ENCODE measurements around the gene TRIM27.
"Not testable (repeated sequence)": the region's sequence is repeated elsewhere in the genome, so short reads cannot be mapped to it uniquely, and the experiment has no call there.

TRIM27 gene

DNA sequence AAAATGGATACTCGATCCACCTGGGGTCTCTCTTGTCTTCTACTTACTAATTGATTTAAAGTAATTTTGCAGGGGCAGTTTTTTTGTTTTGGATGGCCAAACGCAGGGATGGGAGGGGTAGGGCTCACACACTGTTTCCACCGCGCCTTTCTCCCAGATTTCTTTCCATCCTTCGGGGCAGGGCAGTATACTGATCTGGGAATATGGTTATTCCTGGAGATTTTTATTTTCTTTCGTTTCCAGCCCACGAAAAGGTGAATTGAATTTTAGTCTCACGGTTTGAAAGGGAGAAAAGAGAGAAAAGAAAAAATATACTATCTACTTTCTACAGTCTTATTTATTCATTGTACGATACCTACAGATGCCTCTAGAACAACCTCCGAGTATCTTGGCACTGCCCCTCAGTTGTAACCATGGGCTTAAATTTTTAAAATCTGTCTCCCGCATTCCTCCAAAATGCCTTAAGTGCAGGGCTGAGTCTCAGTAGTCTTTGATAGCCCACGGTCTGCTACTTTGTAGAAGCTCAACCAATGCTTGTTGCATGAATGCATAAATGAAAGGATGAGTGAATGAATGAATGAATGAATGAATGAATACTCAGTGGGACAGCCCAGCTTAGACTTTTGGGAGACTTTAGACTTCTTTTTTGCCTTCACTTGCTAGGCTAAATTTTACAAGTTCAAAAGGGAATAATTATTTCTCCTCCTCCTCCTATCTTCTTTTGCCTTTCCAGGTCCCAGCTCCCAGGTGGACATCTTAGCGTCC, 18.1 kb upstream of the TRIM27 start:
- DNase-seq = peak; percentile 81

DNA sequence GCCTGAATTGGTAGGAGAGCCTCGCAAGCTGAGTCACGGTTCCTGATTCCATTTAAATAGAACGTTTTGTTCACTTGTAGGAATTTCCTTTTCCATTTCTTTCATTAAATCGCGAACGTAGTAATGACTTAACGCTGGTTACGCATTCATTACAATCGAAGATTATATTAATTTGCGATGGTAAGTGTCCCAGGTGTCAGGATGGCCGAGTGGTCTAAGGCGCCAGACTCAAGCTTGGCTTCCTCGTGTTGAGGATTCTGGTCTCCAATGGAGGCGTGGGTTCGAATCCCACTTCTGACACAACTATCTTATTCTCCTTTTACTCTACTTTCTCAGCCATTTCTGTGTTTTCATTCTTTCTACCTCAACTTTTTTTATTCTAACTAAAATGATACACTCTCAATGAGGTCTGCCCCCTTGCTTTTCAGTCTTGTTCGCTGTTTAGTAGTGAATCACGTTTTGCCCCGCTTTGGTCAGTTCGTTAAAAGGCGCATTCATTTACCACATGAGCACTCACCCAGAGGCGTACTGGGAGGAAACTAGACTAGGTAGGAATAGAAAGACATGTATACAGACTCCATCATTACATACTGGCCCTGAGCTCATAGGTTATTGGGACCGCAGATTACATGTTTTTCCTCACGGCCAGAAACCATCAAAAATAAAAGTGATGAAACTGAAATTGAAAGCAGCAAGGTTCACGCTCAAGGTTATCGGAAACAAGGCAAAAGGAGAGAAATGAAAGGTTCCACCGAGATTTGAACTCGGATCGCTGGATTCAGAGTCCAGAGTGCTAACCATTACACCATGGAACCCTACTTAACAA, 17.3 kb upstream of the TRIM27 start:
- DNase-seq = peak; percentile 75

DNA sequence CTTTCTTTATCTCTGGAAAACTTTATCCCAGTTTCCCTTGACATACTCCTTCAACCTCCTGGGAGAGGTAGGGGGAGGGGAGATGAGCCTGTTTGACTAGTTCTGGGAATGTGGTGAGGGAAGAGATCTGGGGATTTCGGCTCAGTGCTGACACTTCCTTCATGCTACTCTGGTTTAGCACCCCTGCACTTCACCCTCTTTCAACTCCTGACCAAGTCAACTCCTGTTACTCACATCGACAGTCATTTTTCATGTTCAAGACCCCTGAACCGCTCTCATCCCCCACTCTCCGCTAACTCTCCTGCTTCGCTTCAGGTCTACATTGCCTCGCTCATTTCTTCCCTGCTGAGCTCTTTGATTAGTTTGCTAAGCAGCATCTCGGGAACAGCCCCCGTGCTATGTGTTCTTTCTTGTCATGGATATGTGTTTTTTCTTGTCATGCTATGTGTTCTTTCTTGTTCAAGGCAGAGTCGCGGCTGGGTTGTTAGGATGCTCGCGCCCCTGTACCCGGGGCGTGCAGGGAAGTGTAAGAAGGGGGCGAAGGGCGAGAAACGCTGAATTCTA, 16.6 kb upstream of the TRIM27 start:
- DNase-seq = peak; percentile 49

DNA sequence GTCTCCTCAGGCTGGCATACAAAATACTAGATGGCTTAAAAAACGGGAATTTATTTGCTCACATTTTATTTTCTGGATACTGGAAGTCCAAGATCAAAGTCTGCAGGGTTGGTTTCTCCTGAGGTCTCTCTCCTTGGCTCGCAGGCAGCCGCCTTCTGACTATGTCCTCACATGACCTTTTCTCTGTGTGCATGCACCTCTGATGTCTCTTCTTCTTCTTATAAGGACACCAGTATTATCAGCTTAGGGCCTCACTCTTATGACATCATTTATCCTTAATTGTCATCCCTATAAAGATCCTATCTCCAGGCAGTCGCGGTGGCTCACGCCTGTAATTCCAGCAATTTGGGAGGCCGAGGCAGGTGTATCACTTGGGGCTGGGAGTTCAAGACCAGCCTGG, 9.3 kb upstream of the TRIM27 start:
- no peak for DNase-seq

DNA sequence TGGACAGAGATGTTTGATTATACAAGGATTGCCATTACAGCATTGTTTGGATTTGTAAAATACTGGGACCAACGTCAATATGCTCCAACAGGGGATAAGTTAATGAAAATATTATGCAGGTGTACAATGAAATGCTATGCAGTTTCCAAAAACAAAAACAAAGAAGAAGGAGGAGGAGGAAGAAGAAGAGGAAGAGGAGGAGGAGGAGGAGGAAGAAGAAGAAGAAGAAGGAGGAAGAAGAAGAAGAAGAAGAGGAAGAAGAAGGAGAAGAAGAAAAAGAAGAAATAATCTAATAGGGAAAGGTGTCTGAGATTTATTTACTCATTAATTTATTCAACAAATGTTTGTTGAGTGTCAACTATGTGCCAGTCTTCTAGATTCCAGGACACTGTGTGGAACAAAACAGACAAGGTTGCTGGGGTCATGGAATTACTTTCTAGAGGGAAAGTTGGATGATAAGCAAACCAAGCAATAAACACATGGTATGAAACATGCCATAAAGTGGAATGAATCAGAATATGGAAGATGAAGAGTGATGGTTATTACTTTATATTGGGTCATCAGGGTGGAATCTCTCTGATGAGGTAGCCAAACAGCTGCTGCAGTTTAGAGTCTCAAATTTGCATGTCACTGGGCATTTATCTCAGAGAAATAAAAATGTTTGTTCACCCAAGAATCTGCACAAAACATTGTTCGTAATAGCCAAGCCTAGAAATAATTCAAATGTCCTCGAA, 6.3 kb upstream of the TRIM27 start:
- no peak for DNase-seq

DNA sequence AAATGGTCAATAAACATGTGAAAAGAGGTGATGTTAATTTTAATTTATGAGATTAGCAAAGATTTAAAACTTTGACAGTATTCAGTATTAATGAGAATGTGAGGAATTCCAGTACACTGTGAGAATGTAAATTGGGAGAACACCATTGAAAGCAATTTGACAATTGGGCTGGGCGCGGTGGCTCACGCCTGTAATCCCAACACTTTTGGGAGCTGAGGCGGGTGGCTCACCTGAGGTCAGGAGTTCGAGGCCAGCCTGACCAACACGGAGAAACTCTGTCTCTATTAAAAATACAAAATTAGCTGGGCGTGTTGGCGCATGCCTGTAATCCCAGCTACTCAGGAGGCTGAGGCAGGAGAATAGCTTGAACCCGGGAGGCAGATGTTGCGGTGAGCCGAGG, 5.6 kb upstream of the TRIM27 start:
- DNase-seq = not testable (repeated sequence)

DNA sequence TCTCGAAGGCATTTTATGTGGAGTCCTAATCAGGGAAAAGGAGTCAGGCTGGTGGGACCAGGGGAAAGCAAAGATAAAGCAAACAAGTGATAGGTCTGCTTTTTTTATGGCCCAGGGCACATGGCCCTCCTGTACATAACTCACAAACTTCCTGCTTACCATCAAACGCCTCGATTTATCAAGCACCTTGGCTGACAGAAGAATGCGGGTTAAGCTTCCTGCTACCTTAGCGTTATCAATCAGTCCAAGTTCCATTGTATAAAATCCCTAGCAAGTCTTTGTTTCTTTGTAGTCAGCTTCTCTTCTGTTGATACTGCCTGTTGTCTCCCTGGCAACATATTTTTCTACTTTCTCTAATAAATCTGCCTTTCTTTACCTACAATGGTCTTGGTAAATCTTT, 4.1 kb upstream of the TRIM27 start:
- no peak for DNase-seq

DNA sequence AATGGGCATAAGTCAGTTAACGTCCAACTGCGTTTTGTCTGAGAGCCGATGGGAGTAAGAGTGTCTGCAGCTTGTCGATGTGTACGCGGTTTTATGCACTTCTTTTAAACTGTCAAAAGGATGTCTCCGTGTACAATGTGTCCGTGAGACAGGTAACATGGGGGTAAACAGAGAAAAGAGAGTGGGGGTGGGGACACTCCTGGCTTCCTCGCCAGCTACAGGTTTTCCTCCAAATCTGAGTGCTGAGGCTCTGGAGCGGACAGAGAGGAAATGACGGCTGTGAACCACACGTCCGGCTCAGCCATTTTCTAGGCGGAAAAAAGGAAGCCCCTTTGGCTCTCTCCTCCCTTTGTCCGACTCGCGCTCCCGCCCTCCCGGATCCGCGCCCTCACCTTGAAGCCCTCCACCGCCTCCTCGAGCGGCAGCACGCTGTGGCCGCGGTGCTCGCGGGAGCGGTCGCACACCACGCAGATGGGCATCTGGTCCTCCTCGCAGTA, 916 bp downstream of the TRIM27 start:
- peak; percentile 18 for DNase-seq

DNA sequence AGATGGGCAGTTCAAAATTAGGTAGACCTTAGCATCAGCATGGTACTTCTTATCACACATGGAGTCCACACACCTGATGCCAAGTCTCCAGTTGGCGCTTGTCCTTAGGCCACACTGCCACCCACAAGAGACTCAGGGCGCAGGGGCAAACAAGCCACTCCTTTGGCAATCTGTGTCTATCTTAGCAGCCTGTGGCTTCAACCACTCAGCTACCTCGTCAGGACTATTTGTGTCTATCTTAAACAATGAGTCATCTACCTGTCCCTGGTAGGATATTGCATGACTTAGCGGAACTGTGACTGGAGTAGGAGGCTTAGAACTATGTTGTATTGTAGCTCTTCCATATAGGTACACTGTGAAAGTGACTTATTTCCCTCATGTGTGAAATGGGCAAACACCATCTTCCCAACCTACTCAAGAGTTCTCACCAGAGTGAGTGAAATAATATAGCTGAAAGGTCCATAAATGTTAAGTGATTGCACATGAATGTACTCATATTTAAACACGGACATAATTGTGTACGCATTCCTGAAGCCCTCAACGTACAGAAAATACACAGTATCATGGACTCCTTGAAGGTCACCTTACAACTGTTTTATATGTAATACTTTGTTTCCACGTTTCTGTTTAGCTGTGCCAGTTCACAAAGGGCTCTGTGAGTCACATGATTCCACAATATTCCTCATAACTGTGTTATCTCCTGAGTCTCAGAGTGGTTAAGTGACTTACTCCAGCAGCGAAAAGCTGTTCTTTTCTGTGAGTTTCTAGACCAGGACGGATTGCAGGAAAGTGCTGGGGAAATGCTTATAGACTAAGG, 1.6 kb downstream of the TRIM27 start:
- no peak for DNase-seq

DNA sequence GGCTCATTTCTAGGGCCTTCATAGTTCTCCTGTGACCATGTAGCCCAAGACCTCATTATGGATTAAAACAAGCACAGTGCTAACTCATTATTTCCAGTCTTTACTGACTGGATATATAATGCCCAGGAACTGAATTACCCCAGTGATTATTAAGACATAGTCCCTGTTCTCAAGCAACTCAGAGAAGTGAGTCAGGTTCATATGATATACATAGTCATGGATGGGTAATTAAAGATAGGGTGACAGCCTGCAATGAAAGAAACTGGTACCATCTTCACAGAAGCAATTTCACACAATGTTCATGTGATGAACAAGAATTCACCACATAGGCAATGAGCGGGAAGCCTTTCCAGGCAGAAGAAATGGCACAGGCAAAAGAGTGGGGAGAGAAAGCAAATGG, 3.5 kb downstream of the TRIM27 start:
- no peak for DNase-seq

DNA sequence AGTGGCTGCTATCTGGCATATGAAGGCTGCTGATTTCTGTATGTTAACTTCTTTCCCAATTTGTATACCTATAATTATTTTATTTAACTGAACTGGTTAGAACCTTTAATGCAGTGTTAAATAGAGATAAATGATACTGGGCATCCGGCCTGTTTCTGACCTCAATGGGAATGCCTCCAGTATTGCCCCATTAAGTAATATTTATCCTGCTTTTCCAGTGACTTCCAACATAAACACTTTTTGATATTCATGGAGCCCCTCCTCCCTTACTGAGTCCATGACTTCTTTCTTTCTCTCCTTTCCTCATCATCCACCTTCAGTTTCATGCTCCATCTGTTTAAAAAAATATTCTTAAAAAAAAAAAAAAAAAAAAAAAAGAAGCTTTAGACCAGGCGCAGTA, 8.8 kb downstream of the TRIM27 start:
- no peak for DNase-seq

DNA sequence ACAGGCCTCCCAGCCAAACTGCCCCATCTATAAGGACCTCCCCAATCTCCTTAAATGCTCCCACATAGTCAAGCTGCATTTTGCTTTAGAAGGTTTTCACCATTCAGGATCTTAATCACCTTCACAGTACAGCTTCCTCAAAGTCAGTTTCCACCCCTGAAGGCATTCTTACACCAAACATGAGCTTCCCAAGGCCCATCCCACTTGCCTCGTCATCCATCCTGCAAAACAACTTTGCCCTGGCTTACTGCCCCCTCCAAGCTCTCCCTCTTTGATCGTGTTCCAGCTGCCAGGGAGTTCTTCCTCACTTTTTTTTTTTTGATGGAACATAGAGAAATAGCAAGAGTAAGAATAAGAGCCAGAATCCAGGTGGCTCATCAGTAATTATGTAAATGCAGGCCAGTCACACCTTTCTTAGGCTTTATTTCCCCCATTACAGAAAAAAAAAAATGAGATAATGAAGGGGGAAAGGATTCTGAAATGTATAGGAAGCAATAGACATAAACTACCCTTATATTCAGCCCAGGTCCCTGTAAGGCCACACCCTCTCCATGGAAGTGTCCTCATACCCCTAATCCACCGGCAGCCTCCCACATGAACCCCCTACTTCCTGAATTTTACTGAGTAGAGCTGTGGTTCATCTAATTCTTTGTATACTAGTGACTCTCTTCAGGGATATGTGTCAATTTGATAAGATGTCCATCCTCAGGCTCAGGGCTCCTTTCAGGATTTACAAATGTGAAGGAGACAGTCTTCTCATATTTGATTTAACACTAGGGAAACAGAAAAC, 12.7 kb downstream of the TRIM27 start:
- DNase-seq = no peak

DNA sequence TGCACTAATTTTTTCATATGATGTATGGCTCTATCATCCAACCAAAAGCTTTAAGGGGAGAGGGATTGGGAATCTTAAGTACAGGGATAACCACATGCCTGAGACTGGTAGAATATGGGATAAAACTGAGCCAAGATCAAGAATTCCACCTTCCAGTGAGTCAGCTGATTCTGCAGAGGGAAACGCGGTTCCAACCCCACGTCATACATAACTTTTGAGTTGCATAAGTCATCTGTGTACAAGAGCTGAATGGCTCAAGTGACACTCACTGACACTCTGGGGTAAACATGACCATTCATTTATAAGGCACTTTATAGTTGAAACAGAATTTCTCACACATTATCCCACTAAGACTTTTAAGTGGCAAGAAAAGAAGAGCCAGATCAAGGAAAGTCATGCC, 16.4 kb downstream of the TRIM27 start:
- DNase-seq = no peak

DNA sequence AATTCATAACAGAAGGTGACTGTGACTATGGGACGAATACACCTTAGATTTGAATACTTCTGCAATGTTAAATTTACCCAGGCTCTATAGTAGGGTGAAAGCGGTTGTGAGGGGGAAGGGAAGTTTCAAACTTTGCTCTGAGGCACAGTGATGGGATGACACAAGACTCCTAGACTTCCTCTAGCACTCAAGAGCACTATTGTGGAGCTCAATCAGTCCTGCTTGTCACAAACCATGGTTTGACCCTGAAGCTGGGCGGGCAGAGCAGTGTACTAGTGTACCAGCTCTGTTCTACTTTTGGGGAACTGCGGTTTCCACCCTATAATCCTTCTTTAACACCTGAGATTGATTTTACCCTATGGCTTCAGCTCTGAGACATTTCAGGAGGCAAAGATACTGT, 17.1 kb downstream of the TRIM27 start:
- no peak for DNase-seq

DNA sequence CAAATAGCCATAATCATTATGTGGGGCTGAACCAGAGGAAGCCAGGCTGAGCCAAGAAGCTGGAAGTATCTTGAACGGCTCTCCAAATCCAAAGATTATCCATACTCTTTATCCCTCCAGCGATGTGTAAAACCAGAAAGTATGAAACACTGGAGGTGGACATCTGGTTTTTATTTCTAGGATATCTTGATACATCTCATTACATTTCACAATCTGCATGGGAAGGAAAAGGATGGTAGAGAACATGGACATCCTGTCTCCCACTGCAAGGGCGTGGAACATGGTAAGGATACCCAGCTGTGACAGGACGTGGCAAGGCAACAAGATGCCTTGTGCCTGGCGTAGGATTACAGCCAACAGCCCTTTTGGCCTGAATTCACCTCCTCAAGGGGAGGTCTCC, 20.1 kb downstream of the TRIM27 start:
- DNase-seq = no peak

DNA sequence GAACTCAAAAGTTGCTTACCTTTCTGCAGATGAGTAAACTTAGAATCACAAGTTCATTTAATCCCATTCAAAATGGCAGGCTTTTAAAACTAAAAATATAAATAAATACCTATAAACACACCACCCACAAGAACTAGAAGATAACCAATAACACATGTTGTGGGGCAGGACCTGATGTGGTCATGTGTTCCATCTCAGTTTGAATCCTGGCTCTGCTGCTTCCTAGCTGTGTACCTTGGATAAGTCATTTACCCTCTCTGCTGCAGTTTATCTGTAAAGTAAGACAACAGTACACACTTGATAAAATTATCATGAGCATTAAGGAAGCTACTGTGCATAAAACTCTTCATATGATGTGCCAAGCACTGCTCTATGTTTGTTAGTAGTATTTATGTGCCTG, 22.0 kb downstream of the TRIM27 start:
- DNase-seq = no peak

DNA sequence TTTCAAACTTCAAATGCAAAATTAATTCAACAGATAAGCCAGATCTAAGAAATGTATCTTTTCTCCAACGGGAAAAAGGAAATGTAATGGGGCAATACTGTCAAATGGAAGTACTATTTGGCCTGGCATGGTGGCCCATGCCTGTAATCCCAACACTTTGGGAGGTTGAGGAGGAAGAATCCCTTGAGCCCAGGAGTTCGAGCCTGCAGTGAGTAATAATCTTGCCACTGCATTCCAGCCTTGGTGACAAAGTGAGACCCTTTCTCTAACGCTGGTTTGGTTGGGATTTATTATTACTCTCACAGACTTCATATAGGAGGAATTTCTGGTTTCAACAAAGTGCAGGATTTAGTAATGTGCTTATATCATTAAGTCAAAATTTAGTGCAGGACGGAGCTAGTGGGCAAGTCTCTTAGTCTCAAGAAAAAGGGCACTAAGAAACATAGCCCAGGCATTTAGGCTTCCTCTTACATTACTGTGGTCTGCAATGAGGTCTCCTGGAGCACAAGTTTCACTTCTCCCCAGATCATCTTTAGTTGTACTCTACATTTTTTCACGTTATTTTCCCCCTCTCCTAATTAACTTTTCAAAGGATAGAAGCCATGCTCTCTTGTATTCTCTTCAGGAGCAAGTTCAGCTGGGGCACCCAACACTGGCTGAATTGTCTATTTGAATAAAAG, 23.1 kb downstream of the TRIM27 start:
- DNase-seq = no peak

DNA sequence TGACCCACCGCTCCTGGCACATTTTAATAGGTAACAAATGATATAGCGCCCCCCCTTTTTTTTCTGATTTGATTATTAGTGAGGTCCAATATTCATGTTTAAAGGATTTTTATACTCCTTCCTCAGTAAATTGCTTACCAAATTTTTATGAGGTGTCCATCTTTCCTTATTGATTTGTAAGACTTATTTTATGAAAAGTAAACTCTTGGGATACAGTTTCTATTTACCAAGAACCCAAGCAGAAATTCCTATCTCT, 25.1 kb downstream of the TRIM27 start:
- no peak for DNase-seq

DNA sequence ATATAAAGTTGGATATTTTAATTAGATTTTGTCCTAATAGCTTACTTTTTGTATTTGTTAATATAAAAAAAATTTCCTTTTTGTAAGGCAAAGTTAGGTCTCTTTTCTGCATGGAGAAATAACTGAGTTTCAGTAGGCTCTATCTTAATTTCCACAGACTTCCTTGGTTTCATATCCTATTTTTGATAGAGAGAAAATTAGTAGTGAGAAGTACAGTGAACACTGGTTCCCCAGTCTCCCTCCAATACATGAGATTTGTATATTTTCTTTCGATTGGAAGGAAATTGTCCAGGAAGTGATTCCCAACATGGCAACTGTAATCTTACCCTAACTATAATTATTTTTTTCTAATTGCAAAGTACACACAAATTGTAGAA, 26.4 kb downstream of the TRIM27 start:
- no peak for DNase-seq

DNA sequence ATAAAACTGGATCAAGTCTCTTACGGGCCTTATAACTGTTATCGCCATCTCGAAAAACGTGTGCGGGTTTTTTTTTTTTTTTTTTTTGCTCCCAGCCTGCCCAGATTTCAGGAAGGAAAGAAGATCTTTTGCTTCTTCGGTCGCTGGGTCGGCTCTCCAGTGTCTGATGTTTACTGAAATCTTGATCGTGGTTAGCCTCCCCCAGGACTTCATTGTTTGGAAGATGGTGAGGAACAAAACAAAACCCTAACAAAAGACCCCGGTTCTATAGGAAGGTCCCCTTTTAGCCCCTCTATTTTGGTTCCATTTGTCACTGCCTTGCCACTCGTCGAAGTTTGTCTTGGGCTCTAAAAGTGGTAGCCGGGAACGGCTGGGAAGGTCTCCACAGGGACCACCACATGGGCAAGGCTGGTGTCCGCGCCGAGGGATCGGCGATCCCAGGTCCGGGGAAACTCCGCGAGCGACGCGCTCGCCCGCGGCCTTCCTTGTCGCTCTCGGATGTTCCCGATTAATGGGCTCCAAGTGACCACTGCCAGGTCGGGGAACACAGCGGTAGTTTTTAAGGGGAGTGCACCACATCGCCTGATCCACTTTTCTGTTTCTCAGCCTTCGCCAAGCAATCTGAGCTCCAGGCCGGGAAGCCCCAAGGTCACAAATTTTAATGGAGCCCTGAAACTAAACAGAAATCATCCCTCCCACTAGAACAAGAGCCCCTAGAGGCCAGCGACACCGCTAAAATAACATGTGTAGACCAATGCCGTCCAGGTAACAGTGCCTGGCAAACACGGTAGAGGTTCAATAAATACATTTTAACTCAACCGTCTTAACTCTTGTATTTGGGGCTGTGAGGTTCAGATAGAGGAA, 27.0 kb downstream of the TRIM27 start:
- DNase-seq = peak; percentile 64

Measured in NCI-H1105 (cell line).